ENCODE results near the gene PDCD4. TPM values are rescaled to one million over a fixed set of nuclear protein-coding genes. Genes with fewer than 3 reads are reported as not detected.

The PDCD4 gene
- total and polyA plus RNA-seq, 9 of the 15 experiments (the other 6 are each of a cell fraction or from before 2014, with no cell fraction given) = 12.9 to 44.1 (median 33.7) TPM

DNA sequence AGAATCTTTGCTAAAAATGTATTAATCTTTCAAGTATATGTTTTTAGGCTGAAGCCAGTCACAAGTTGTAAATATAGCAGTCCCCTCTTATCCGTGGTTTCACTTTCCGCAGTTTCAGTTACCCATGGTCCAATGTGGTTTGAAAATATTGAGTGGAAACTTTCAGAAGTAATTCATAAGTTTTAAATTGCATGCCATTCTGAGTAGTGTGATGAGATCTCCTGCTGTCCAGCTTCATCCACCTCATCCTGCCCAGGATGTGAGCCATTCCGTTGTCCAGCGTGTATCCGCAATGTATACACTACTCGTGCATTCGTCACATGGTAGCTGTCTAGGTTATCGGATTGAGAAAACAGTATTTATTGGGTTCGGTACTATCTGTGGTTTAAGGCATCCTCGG lies 12.2 kb downstream of the PDCD4 start (continued):
- TF ChIP-seq, protein P1, sequence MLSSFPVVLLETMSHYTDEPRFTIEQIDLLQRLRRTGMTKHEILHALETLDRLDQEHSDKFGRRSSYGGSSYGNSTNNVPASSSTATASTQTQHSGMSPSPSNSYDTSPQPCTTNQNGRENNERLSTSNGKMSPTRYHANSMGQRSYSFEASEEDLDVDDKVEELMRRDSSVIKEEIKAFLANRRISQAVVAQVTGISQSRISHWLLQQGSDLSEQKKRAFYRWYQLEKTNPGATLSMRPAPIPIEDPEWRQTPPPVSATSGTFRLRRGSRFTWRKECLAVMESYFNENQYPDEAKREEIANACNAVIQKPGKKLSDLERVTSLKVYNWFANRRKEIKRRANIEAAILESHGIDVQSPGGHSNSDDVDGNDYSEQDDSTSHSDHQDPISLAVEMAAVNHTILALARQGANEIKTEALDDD (IDR thresholded peaks at IDR 0.05) = peak; percentile 19; the same call in 1 of the 2 replicates
- TF ChIP-seq, protein P2, sequence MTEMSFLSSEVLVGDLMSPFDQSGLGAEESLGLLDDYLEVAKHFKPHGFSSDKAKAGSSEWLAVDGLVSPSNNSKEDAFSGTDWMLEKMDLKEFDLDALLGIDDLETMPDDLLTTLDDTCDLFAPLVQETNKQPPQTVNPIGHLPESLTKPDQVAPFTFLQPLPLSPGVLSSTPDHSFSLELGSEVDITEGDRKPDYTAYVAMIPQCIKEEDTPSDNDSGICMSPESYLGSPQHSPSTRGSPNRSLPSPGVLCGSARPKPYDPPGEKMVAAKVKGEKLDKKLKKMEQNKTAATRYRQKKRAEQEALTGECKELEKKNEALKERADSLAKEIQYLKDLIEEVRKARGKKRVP (CRISPR knock-in tag; IDR thresholded peaks at IDR 0.05) = no peak
- TF ChIP-seq NCOA2 (IDR thresholded peaks at IDR 0.05; ENCODE audit: partially characterized antibody in 2 of 2) (no peak), CTBP1 (IDR thresholded peaks at IDR 0.05; ENCODE audit: borderline replicate concordance) (0 out of 2 replicates have a peak, but pooled peaks have one; percentile 13), ZNF280A (IDR thresholded peaks at IDR 0.05; ENCODE audit: low read depth, partially characterized antibody) (no peak), SRSF3 (IDR thresholded peaks at IDR 0.05; ENCODE audit: insufficient read depth, low read length) (no peak), MNT (conservative IDR thresholded peaks at IDR 0.05) (peak in 1 of 2 experiments; percentile 58; a peak in 2 of 4 replicates), ZNF24 (IDR thresholded peaks at IDR 0.05) (no peak)
